NT2/D1 (cell line): ENCODE data around the gene IL1R2.
"Not testable (repeated sequence)": the region's sequence is repeated elsewhere in the genome, so short reads cannot be mapped to it uniquely, and the experiment has no call there.

Experiments
- DNase-seq: peaks from one replicate; pipeline ENCODE4 v3.0.0-alpha.2; 2011; ENCODE audit warnings: low read depth, low spot score
- H3K27me3 ChIP-seq: 2 replicates; pipeline ENCODE4 v1.6.0; 2011; ENCODE audit warnings: mild to moderate bottlenecking; ENCODE audit not compliant: insufficient read length, insufficient read depth
- H3K36me3 ChIP-seq: 2 replicates; pipeline ENCODE4 v1.6.1; 2011; ENCODE audit warnings: mild to moderate bottlenecking, low read length, mixed read lengths; ENCODE audit not compliant: insufficient read depth, insufficient read length
- H3K4me1 ChIP-seq: 2 replicates; pipeline ENCODE4 v1.5.1; 2011; ENCODE audit not compliant: insufficient read depth, insufficient read length
- H3K4me3 ChIP-seq: 2 replicates; pipeline ENCODE4 v1.5.1; 2011; ENCODE audit warnings: low read depth; ENCODE audit not compliant: insufficient read length
- H3K9ac ChIP-seq: 2 replicates; pipeline ENCODE4 v1.6.0; 2011; ENCODE audit warnings: low read depth; ENCODE audit not compliant: insufficient read length
- H3K9me3 ChIP-seq: 2 replicates; pipeline ENCODE4 v1.5.1; 2011; ENCODE audit warnings: mild to moderate bottlenecking, low read length; ENCODE audit not compliant: insufficient read depth
- SUZ12 ChIP-seq: IDR thresholded peaks from 2 replicates; pipeline ENCODE4 v1.6.1; 2011; ENCODE audit not compliant: insufficient read length, insufficient read depth; ENCODE audit errors: extremely low read depth
- YY1 ChIP-seq: IDR thresholded peaks from 2 replicates; pipeline ENCODE4 v1.6.1; 2011; ENCODE audit not compliant: insufficient read length, insufficient read depth
- ZNF274 ChIP-seq: IDR thresholded peaks from 2 replicates; pipeline ENCODE4 v1.6.1; 2011; ENCODE audit warnings: mild to moderate bottlenecking, low read depth, low read length

Gene IL1R2

GRCh38 chr2:102000813-102001766 lies 9.3 kb downstream of the IL1R2 start:
- no peaks in the 10 kb centered on the region for H3K9me3 ChIP-seq
- H3K4me1 ChIP-seq, result no peaks in the 10 kb centered on the region

DNA sequence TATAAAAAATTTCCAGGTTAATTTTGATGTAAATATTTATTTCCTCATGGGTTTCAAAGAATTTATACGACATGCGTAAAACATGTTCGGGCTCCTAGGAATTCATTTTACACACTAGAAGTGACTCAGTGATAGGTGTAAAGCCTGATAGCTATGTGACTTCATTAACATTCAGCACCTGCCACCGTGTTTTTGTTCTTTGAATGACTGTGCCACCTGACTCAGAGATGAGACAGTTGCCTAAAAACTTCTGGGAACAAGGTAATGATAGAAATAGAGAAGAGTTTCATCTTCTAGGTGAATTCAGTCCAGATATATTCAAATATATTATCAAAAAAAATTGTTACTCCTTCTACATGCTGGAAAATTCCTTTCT lies 10.0 kb downstream of the IL1R2 start:
- no peaks in the 10 kb centered on the region for H3K9me3 ChIP-seq
- H3K27me3 ChIP-seq, result peaks cover 4% of the 10 kb centered on the region
- no peak for TF ChIP-seq YY1
- no peak for TF ChIP-seq ZNF274
- TF ChIP-seq SUZ12, result no peak
- no peaks in the 10 kb centered on the region for H3K4me1 ChIP-seq
- no peak overlapping the region for H3K9ac ChIP-seq
- DNase-seq, result no peak
- H3K4me3 ChIP-seq, result no peak overlapping the region
- no peaks in the 10 kb centered on the region for H3K36me3 ChIP-seq

More at GRCh38 chr2:102000813-102001766, 9.3 kb downstream of the IL1R2 start:
- no peak overlapping the region for H3K4me3 ChIP-seq
- H3K36me3 ChIP-seq, result no peaks in the 10 kb centered on the region
- no peak for DNase-seq
- TF ChIP-seq YY1, result no peak
- TF ChIP-seq ZNF274, result no peak
- no peak for TF ChIP-seq SUZ12
- H3K27me3 ChIP-seq, result peaks cover 2% of the 10 kb centered on the region
- no peak overlapping the region for H3K9ac ChIP-seq

- Histone ChIP-seq H3K4me1 (no peaks in the 10 kb centered on the region), H3K36me3 (no peaks in the 10 kb centered on the region), H3K9ac (no peak overlapping the region)
These were observed 10.5 kb downstream of the IL1R2 start for GRCh38 chr2:102002228-102002627.

GRCh38 chr2:102002909-102003308 lies 11.1 kb downstream of the IL1R2 start:
- not testable (repeated sequence) for H3K9me3 ChIP-seq, H3K36me3 ChIP-seq, H3K27me3 ChIP-seq, H3K4me1 ChIP-seq, H3K9ac ChIP-seq, DNase-seq, H3K4me3 ChIP-seq

More at GRCh38 chr2:102002228-102002627, 10.5 kb downstream of the IL1R2 start:
- TF ChIP-seq SUZ12 (no peak), YY1 (no peak), ZNF274 (no peak)
- Histone ChIP-seq H3K27me3 (peaks cover 8% of the 10 kb centered on the region), H3K4me3 (no peak overlapping the region), H3K9me3 (no peaks in the 10 kb centered on the region)
- DNase-seq, result no peak

DNA sequence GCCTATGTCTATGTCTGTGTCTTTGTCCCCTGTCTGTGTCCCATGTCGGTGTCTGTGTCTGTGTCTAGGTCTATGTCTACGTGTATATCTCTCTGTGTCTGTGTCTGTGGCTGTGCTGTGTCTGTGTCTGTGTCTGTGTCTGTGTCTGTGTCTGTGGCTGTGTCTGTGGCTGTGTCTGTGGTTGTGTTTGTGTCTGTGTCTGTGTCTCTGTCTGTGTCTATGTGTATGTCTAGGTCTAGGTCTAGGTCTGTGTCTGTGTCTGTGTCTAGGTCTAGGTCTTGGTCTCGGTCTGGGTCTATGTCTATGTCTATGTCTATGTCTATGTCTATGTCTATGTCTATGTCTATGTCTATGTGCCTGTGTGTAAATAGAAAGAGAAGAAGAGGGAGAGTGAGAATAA lies 11.9 kb downstream of the IL1R2 start:
- no peak overlapping the region for H3K4me3 ChIP-seq
- H3K36me3 ChIP-seq, result no peaks in the 10 kb centered on the region
- H3K9ac ChIP-seq, result no peak overlapping the region

GRCh38 chr2:102004581-102004980 lies 12.8 kb downstream of the IL1R2 start:
- no peak for TF ChIP-seq SUZ12
- TF ChIP-seq YY1, result no peak
- no peak for TF ChIP-seq ZNF274
- Histone ChIP-seq H3K9me3 (no peaks in the 10 kb centered on the region), H3K9ac (no peak overlapping the region), H3K36me3 (no peaks in the 10 kb centered on the region), H3K4me1 (peaks cover 3% of the 10 kb centered on the region), H3K4me3 (no peak overlapping the region), H3K27me3 (peaks cover 8% of the 10 kb centered on the region)
- DNase-seq, result no peak

More for the DNA sequence above, 11.9 kb downstream of the IL1R2 start:
- no peak for DNase-seq
- H3K27me3 ChIP-seq, result peaks cover 8% of the 10 kb centered on the region
- H3K4me1 ChIP-seq, result peaks cover 3% of the 10 kb centered on the region
- H3K9me3 ChIP-seq, result no peaks in the 10 kb centered on the region
- no peak for TF ChIP-seq SUZ12
- no peak for TF ChIP-seq ZNF274
- no peak for TF ChIP-seq YY1

GRCh38 chr2:102005449-102005848 lies 13.7 kb downstream of the IL1R2 start:
- no peaks in the 10 kb centered on the region for H3K36me3 ChIP-seq
- no peak for TF ChIP-seq ZNF274
- TF ChIP-seq YY1, result no peak
- no peak for TF ChIP-seq SUZ12

More at GRCh38 chr2:102005449-102005848, 13.7 kb downstream of the IL1R2 start:
- Histone ChIP-seq H3K9me3 (no peaks in the 10 kb centered on the region), H3K4me1 (peaks cover 3% of the 10 kb centered on the region), H3K4me3 (no peak overlapping the region), H3K27me3 (peaks cover 8% of the 10 kb centered on the region), H3K9ac (no peak overlapping the region)
- no peak for DNase-seq
